Stomach (tissue), 9 donors: Measurements from ENCODE around the gene PFDN5. TPM values are rescaled to one million over a fixed set of nuclear protein-coding genes. Genes with fewer than 3 reads are reported as not detected.

ENCODE experiments used
- DNase-seq, 2 donors: peaks; one replicate each; pipeline versions ENCODE4 v3.0.0 to v3.0.0-alpha.2; 2013 to 2019
- H3K27ac ChIP-seq, 5 donors: fragments of 200-600 bp in 4 of 5; sonication (generic) in 4 of 5; one replicate each; pipeline ENCODE4 v1.5.1; 2013 to 2019; ENCODE audit warnings: mild to moderate bottlenecking in 1 of 5, moderate library complexity in 1 of 5
- H3K27me3 ChIP-seq, 3 donors: fragments of 200-600 bp; sonication (generic); one replicate each; pipeline ENCODE4 v1.5.1; 2017 to 2019; ENCODE audit warnings: mixed run types in 1 of 3
- H3K36me3 ChIP-seq, 4 donors: fragments of 200-600 bp; sonication (generic); 1 replicate in 3 of 4; 2 replicates in 1 of 4; pipeline ENCODE4 v1.5.1; 2016 to 2019
- H3K4me1 ChIP-seq, 4 donors: fragments of 200-600 bp; sonication (generic); one replicate each; pipeline ENCODE4 v1.5.1; 2016 to 2019
- H3K4me3 ChIP-seq, 4 donors: fragments of 200-600 bp; sonication (generic) in 3 of 4; one replicate each; pipeline ENCODE4 v1.5.1; 2016 to 2019; ENCODE audit warnings: mild to moderate bottlenecking in 1 of 4
- H3K9me3 ChIP-seq, 4 donors: fragments of 200-600 bp; sonication (generic); one replicate each; pipeline ENCODE4 v1.5.1; 2016 to 2019
- EP300 ChIP-seq: sonication (generic); formaldehyde crosslinking; IDR thresholded peaks from one replicate; pipeline ENCODE4 v1.6.1; 2017; ENCODE audit warnings: antibody characterized with exemption
- POLR2A ChIP-seq, 4 donors: fragments of 450-650 bp; IDR thresholded peaks; one replicate each; pipeline ENCODE4 v1.6.1; 2016; ENCODE audit warnings: antibody characterized with exemption in 4 of 4, control low read depth in 2 of 4, mild to moderate bottlenecking in 1 of 4, moderate library complexity in 1 of 4
- POLR2AphosphoS5 ChIP-seq, 3 donors: sonication (generic); formaldehyde crosslinking; IDR thresholded peaks; one replicate each; pipeline ENCODE4 v1.6.1; 2016; ENCODE audit warnings: antibody characterized with exemption in 3 of 3
- WGBS, 5 donors: extraction: QIAGEN DNeasy Blood & Tissue Kit in 3 of 5; methylation state at CpG; one replicate each; pipeline versions ENCODE4 v1.1.5 to v1.1.7; 2013 to 2018; 5-methylcytosine and 5-hydroxymethylcytosine counted together
- intact Hi-C: fragments of 100-400 bp; cut with DNase I; formaldehyde crosslinking; loops from one replicate; pipeline ENCODE4 v1.15.1; 2023; ENCODE audit warnings: low total_unique reads
- polyA plus RNA-seq, 3 donors: library from polyadenylated mRNA; stranded (reverse); fragments of 200-250 nt; gene quantifications; one replicate each; pipeline ENCODE4 v1.2.3, GENCODE V29; 2013
- total RNA-seq, 5 donors: library from RNA; depleted of rRNA; stranded (reverse); fragments of >200 nt; gene quantifications; one replicate each; pipeline versions ENCODE4 v1.1.0 to v1.2.3, GENCODE V29; 2014 to 2016
- TF ChIP-seq, protein P1 (sequence below), 7 experiments: fragments of 450-650 bp in 4 of 7; fragments of 200-600 bp in 3 of 7; sonication (generic) in 3 of 7; IDR thresholded peaks; one replicate each; pipeline ENCODE4 v1.5.1; 2016 to 2019; ENCODE audit warnings: antibody characterized with exemption in 7 of 7, control low read depth in 2 of 7, mild to moderate bottlenecking in 1 of 7
- donor health status: healthy with polysubstance abuse.
- donor health status: Bipolar disorder and iron deficiency.
- donor health status: healthy.

PFDN5 gene
- total and polyA plus RNA-seq, 8 donors = 207 to 1,886 (median 560) TPM

GRCh38 chr12:53267999-53268629, 27.2 kb upstream of the PFDN5 start, which contains the start of gene ESPL1:
ESPL1 (plus strand) TSS chr12:53268299; CDS start chr12:53268767, 468 bp downstream.
- no peaks in the 10 kb centered on the region for H3K36me3 ChIP-seq
- peaks cover 7 to 28% (median 16%) of the 10 kb centered on the region in 4 donors for H3K4me1 ChIP-seq
- H3K4me3 ChIP-seq = peak within 1 kb of the TSS; percentile 51 to 93 (median 74)
- TF ChIP-seq, protein P1, sequence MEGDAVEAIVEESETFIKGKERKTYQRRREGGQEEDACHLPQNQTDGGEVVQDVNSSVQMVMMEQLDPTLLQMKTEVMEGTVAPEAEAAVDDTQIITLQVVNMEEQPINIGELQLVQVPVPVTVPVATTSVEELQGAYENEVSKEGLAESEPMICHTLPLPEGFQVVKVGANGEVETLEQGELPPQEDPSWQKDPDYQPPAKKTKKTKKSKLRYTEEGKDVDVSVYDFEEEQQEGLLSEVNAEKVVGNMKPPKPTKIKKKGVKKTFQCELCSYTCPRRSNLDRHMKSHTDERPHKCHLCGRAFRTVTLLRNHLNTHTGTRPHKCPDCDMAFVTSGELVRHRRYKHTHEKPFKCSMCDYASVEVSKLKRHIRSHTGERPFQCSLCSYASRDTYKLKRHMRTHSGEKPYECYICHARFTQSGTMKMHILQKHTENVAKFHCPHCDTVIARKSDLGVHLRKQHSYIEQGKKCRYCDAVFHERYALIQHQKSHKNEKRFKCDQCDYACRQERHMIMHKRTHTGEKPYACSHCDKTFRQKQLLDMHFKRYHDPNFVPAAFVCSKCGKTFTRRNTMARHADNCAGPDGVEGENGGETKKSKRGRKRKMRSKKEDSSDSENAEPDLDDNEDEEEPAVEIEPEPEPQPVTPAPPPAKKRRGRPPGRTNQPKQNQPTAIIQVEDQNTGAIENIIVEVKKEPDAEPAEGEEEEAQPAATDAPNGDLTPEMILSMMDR (IDR thresholded peaks at IDR 0.05) = peak in 2 of 7 experiments; percentile 15 to 30
- TF ChIP-seq POLR2AphosphoS5 (IDR thresholded peaks at IDR 0.05) = peak in 1 of 3 donors; percentile 14
- TF ChIP-seq EP300 = no peak
- TF ChIP-seq POLR2A (IDR thresholded peaks at IDR 0.05) = no peak
- H3K27me3 ChIP-seq = no peaks in the 10 kb centered on the region
- intact Hi-C loops = no loop called here
- H3K9me3 ChIP-seq = no peaks in the 10 kb centered on the region
- H3K27ac ChIP-seq = peak within 1 kb of the TSS in 4 of 5 donors; percentile 36 to 71 (median 54)
- peak; percentile 75 to 94 for DNase-seq
- 0 to 1% (median 0%) methylated on average over 55 to 58 of the region's 58 CpGs for WGBS, 5 donors

DNA sequence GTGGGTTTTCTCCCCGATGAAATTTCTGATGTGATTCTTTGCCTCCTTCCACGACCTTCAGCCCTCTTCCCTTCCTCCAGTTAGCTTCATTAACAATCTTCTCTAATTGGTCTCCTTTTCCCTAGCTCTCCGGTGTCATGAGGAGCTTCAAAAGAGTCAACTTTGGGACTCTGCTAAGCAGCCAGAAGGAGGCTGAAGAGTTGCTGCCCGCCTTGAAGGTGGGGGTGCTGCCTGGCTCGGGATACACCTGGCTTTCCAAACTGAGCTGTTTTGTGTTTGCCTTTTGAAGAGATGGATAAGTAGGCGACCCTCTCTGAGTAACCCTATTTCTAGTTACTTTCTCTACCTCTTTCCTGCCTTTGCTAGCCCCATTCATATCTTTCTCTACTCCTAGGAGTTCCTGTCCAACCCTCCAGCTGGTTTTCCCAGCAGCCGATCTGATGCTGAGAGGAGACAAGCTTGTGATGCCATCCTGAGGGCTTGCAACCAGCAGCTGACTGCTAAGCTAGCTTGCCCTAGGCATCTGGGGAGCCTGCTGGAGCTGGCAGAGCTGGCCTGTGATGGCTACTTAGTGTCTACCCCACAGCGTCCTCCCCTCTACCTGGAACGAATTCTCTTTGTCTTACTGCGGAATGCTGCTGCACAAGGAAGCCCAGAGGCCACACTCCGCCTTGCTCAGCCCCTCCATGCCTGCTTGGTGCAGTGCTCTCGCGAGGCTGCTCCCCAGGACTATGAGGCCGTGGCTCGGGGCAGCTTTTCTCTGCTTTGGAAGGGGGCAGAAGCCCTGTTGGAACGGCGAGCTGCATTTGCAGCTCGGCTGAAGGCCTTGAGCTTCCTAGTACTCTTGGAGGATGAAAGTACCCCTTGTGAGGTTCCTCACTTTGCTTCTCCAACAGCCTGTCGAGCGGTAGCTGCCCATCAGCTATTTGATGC, 26.4 kb upstream of the PFDN5 start:
- Histone ChIP-seq H3K9me3 (no peaks in the 10 kb centered on the region), H3K27ac (peak overlapping the region in 3 of 5 donors; percentile 36 to 71 (median 41)), H3K27me3 (no peaks in the 10 kb centered on the region), H3K4me3 (peak overlapping the region; percentile 51 to 93 (median 74)), H3K36me3 (no peaks in the 10 kb centered on the region), H3K4me1 (peaks cover 7 to 28% (median 16%) of the 10 kb centered on the region in 4 donors)
- TF ChIP-seq EP300 = no peak
- TF ChIP-seq, protein P1 (IDR thresholded peaks at IDR 0.05) = no peak
- TF ChIP-seq POLR2A (IDR thresholded peaks at IDR 0.05) = no peak
- no peak for TF ChIP-seq POLR2AphosphoS5 (IDR thresholded peaks at IDR 0.05)
- intact Hi-C loops = no loop called here
- WGBS, 5 donors = 53 to 58% (median 57%) methylated on average over 19 to 20 of the region's 20 CpGs
- DNase-seq = no peak

- WGBS, 5 donors = 90 to 99% (median 97%) methylated on average over 5 of the region's 5 CpGs
- Histone ChIP-seq H3K27ac (no peak overlapping the region), H3K4me1 (peaks cover 0 to 8% (median 0%) of the 10 kb centered on the region in 4 donors), H3K9me3 (no peaks in the 10 kb centered on the region), H3K4me3 (no peak overlapping the region), H3K36me3 (peaks cover 0 to 15% (median 0%) of the 10 kb centered on the region in 4 donors), H3K27me3 (no peaks in the 10 kb centered on the region)
- intact Hi-C loops = no loop called here
- no peak for DNase-seq
- TF ChIP-seq, protein P1 (IDR thresholded peaks at IDR 0.05) = no peak
- TF ChIP-seq EP300 (no peak), POLR2AphosphoS5 (IDR thresholded peaks at IDR 0.05) (no peak), POLR2A (IDR thresholded peaks at IDR 0.05) (no peak)
Measured at GRCh38 chr12:53274445-53274844, 20.9 kb upstream of the PFDN5 start.

GRCh38 chr12:53276511-53276910, 18.8 kb upstream of the PFDN5 start:
- Histone ChIP-seq H3K9me3 (no peaks in the 10 kb centered on the region), H3K27me3 (no peaks in the 10 kb centered on the region), H3K4me3 (no peak overlapping the region), H3K4me1 (no peaks in the 10 kb centered on the region), H3K27ac (no peak overlapping the region), H3K36me3 (peaks cover 0 to 23% (median 0%) of the 10 kb centered on the region in 4 donors)
- DNase-seq = no peak
- intact Hi-C loops = no loop called here
- WGBS, 5 donors = 90 to 99% (median 95%) methylated on average over 6 to 11 of the region's 11 CpGs
- TF ChIP-seq POLR2A (IDR thresholded peaks at IDR 0.05) = no peak
- TF ChIP-seq, protein P1 (IDR thresholded peaks at IDR 0.05) = no peak
